GM15510 (cell line): ENCODE data around the gene LSS.
A peak's percentile ranks its signal among the peaks of the same experiment; 100 is the strongest.

Experiments
- POLR2A ChIP-seq: IDR thresholded peaks from 3 replicates; pipeline ENCODE4 v1.6.1; 2011; ENCODE audit warnings: borderline replicate concordance; ENCODE audit not compliant: insufficient read length; ENCODE audit errors: extremely low read depth

LSS gene

DNA sequence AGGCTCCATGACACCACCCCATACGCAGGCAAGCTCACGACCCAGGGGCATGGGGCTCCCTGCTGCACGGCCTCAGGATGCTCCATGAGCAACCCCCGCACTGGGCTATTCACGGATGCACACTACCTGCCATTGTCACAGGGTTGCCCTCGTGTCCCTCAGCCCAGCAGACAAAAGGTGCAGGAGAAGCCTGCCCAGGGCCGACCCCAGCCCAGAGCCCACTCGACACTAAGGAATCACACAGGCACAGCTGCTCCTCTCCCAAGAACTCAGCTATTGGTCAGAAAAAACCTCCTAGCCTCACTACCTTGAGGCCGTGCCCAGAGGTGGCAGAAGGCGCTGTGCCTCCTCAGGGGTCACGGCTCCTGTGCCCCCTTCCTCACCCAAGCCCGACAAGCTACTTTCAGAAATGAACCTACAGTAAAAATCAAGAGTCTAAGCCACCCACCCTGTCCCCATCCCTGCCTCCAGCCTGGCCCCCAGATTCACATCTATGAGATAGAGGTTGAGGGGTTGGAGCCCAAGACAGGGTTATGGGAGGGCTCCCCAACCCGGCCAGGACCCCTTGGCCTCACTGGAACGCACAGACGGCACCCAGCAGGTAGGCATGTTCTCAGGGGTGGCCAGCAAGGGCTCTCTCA, 38.0 kb downstream of the LSS start:
- TF ChIP-seq POLR2A, result no peak

DNA sequence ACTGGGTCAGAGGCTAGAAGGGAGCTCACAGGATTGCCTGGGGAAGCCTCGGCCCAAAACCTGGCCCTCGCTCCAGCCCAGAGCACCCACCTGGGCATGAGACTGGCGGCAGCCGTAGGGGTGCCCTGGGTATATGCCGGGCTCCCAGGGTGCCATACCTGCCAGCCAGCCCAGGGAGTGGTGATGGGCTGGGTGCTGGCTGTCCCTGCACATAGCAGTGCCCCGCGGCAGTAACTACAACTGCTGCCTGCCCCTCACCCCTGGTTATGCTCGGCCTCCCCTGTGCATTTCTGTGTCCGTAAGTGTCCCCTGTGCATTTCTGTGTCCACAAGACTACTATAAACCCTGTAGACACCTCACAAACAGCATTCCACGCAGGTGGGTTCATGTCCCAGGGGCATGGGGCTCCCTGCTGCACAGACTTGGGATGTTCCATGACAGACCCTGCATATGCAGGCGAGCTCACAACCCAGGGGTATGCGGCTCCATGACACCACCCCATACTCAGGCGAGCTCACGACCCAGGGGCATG, 38.5 kb downstream of the LSS start:
- no peak for TF ChIP-seq POLR2A

- no peak for TF ChIP-seq POLR2A
Observed at GRCh38 chr21:46189213-46189958, 39.2 kb downstream of the LSS start.

DNA sequence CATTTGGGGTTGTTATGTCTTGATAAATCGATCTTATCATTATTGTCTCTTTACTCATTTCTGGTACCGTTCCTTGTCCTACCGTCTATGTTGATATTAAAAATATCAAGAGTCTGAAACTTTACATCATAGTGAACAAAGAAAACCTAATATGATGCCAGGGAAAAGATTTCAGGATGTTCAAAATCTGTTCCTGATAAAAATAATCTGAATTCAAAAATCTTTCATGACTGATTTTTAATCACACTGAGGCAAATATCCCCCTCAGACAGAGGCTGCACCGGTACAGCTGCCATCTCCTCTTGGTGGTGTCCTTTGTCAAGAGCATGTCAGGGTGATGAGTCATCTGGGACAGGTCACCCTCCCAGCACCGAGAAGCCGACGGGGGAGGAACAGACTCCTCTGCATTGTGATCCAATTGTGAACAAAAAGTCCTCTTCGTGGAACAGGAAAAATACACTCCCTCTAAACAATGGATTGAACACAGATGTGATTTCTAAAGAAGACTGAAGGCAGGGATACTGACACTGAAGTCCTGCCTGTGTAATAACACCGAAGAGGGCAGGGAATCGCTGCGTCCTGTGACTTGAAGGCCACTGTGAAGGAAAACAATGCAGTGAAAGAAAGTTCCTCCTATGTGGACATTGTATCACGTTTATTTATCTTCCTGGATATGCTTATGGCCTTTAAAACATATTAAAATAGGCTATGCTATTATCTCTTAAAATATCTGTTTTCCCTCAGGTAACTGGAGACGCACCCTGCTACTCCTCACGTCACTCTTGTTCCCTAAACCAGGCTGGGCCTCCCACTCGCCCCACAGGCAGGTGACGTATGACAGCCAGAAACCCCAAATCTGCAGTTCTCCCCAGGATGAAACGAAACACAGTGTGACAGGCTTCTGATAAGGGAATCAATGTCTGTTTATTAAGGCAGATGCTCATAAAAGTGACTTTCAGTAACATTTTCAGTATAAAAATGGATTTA, 40.1 kb downstream of the LSS start:
- TF ChIP-seq POLR2A, result no peak

DNA sequence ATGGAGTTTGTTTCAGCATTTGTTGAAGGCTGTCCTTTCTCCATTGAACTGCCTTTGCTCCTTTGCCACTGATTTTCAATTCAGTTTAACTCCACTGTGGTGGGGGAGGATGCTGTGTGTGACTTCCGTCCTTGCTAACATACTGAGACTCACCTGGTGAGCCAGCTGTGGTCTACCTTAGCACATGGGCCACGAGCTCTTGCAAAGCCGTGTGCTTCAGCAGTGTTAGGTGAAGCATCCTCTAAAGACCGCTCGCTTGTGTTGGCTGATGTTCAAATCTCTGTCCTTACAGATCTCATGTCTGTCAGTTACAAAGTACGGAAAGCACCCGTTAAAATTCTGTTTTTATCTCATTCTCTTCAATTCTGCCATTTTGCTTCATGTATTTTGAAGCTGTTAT, 40.8 kb downstream of the LSS start:
- TF ChIP-seq POLR2A, result no peak

- no peak for TF ChIP-seq POLR2A
Observed at GRCh38 chr21:46187261-46187660, 41.3 kb downstream of the LSS start.

GRCh38 chr21:46185716-46186115, 42.9 kb downstream of the LSS start:
- no peak for TF ChIP-seq POLR2A

GRCh38 chr21:46184625-46185555, 43.7 kb downstream of the LSS start:
- peak; percentile 35 for TF ChIP-seq POLR2A

DNA sequence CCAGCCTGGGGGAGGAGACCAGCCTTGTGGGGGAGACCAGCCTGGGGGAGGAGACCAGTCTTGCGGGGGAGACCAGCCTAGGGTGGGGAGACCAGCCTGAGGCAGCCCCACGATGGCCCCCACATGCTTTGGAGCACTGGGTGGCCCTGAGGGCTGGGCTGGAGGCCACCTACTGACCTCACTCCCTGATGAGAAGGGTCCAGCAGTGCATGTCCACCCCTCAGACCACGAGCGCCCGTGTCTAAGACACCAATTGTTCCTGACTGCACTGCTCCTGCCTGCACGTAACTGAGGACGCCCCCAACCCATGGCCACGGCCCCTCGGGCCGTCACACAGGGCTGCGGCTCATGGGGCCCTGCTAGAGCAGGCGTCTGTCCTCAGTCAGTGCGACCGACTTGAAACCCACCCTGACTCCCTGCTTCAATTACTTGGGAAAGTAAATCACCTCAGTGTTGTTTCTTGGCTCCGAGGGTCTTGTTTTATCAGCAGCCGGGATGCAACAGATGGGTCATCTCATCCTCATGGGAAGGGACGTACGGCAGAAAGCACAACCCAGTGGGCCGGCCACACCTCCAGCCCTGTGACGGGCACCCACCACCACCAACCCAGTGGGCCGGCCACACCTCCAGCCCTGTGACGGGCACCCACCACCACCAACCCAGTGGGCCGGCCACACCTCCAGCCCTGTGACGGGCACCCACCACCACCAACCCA, 44.5 kb downstream of the LSS start, which contains the start of gene SPATC1L:
Gene SPATC1L, minus strand, starts transcription at position 550 of the 715 bp plus-strand sequence. CDS start 1,643 bp downstream, outside the sequence.
- peak; percentile 17 for TF ChIP-seq POLR2A

GRCh38 chr21:46182548-46183336, 45.8 kb downstream of the LSS start:
- no peak for TF ChIP-seq POLR2A

- TF ChIP-seq POLR2A, result no peak
Observed at GRCh38 chr21:46181953-46182547, 46.5 kb downstream of the LSS start.

DNA sequence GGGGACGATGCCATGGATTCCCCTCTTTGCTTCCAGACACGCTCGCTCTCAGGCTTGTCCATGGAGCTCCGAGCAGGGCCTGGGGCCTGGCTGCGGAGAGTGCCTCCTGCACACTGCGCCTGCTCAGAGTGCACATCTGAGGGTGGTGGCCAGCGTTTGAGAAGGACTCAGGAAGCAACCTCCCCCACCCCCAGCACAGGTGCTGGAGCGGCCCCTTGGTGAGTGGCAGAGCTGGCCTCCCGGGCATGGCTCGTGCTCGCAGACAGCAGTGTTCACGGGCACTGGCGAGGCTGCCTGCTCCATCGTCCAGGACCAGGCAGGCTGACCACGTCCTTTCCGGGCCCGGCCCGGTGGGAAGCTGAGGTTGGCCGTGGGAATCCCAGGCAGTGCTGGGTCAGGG, 47.1 kb downstream of the LSS start:
- no peak for TF ChIP-seq POLR2A
